ENCODE data around the gene HSPA4L. TPM values are rescaled to one million over a fixed set of nuclear protein-coding genes. Genes with fewer than 3 reads are reported as not detected.

HSPA4L gene
- 10 to 100 TPM in 4 of 6 experiments, 1 to 10 TPM in 2; 1.8 to 14.9 (median 13.0) TPM for total RNA-seq
- long read RNA-seq, full-length matches to known transcripts: 1 of 3 reads
- long read RNA-seq, partial matches to known transcripts: 2 of 3 reads
- long read RNA-seq, other reads (novel, unspliced or antisense): 0 of 3 reads

- TF ChIP-seq CTCF (IDR thresholded peaks at IDR 0.05) (peak; percentile 17 to 41 (median 26)), POLR2A (IDR thresholded peaks at IDR 0.05) (peak; percentile 90)
- Histone ChIP-seq H3K9me3 (no peaks in the 10 kb centered on the region), H3K36me3 (no peaks in the 10 kb centered on the region), H3K4me3 (peak within 1 kb of the TSS; percentile 59 to 65 (median 61)), H3K27me3 (no peaks in the 10 kb centered on the region), H3K27ac (peak within 1 kb of the TSS; percentile 73 to 90 (median 75)), H3K4me1 (peaks cover 0 to 7% (median 0%) of the 10 kb centered on the region in 4 donors)
- 2% methylated on average over 35 of the region's 63 CpGs for WGBS (ENCODE audit: insufficient coverage, low coverage, low lambda C conversion rate, missing lambda C conversion rate)
- ATAC-seq (peak; percentile 52 to 93 (median 78)), DNase-seq (peak; percentile 61 to 68 (median 65))
- intact Hi-C loops (cut with DNase I): no loop called here
Observed at GRCh38 chr4:127782275-127783025, at the start of gene HSPA4L. HSPA4L (plus strand) TSS chr4:127782322; CDS start chr4:127782551, 229 bp downstream.

- H3K4me3 ChIP-seq: no peak overlapping the region
- H3K27me3 ChIP-seq: no peaks in the 10 kb centered on the region
- no peak overlapping the region for H3K27ac ChIP-seq
- TF ChIP-seq POLR2A (IDR thresholded peaks at IDR 0.05): no peak
- TF ChIP-seq CTCF (IDR thresholded peaks at IDR 0.05): peak; percentile 57 to 64 (median 62)
- DNase-seq (no peak), ATAC-seq (peak; percentile 64 to 88 (median 75))
- H3K4me1 ChIP-seq: no peaks in the 10 kb centered on the region
- no peaks in the 10 kb centered on the region for H3K36me3 ChIP-seq
- no peaks in the 10 kb centered on the region for H3K9me3 ChIP-seq
- 7% methylated on average over 8 of the region's 8 CpGs for WGBS (ENCODE audit: insufficient coverage, low coverage, low lambda C conversion rate, missing lambda C conversion rate)
- intact Hi-C loops (cut with DNase I): loop anchor here in 1 of 2 donors (5.0 kb wide), 1 partner anchor 125 kb away; no protein-coding TSS in a partner anchor
Observed at GRCh38 chr4:127732623-127733328, 49.3 kb upstream of the HSPA4L start.

- no peak for TF ChIP-seq POLR2A (IDR thresholded peaks at IDR 0.05)
- no peak for TF ChIP-seq CTCF (IDR thresholded peaks at IDR 0.05)
- Histone ChIP-seq H3K9me3 (no peaks in the 10 kb centered on the region), H3K36me3 (no peaks in the 10 kb centered on the region), H3K27me3 (no peaks in the 10 kb centered on the region), H3K27ac (no peak overlapping the region), H3K4me1 (no peaks in the 10 kb centered on the region), H3K4me3 (no peak overlapping the region)
- DNase-seq (no peak), ATAC-seq (no peak)
- WGBS (ENCODE audit: insufficient coverage, low coverage, low lambda C conversion rate, missing lambda C conversion rate): 54% methylated on average over 2 of the region's 2 CpGs
- intact Hi-C loops (cut with DNase I): loop anchor here in 1 of 2 donors (5.0 kb wide), 1 partner anchor 128 kb away; no protein-coding TSS in a partner anchor
Observed at GRCh38 chr4:127734976-127735375, 47.1 kb upstream of the HSPA4L start.

GRCh38 chr4:127737295-127737694 lies 44.8 kb upstream of the HSPA4L start:
- 36% methylated on average over 4 of the region's 4 CpGs for WGBS (ENCODE audit: insufficient coverage, low coverage, low lambda C conversion rate, missing lambda C conversion rate)
- intact Hi-C loops (cut with DNase I): no loop called here
- Histone ChIP-seq H3K4me1 (no peaks in the 10 kb centered on the region), H3K36me3 (no peaks in the 10 kb centered on the region), H3K9me3 (no peaks in the 10 kb centered on the region), H3K27me3 (no peaks in the 10 kb centered on the region), H3K4me3 (no peak overlapping the region), H3K27ac (no peak overlapping the region)
- DNase-seq (no peak), ATAC-seq (no peak)
- TF ChIP-seq POLR2A (IDR thresholded peaks at IDR 0.05): no peak
- TF ChIP-seq CTCF (IDR thresholded peaks at IDR 0.05): no peak

Measured in right lobe of liver (tissue), 6 donors.